Astrocyte of the spinal cord (primary cell): ENCODE data around the gene DNAH17.

ENCODE experiments used
- DNase-seq: peaks from one replicate; pipeline ENCODE4 v3.0.0; 2011; ENCODE audit warnings: low read depth, low spot score
- H3K4me3 ChIP-seq: 2 replicates; pipeline ENCODE4 v1.5.1; 2011; ENCODE audit warnings: low read depth, mild to moderate bottlenecking, low read length, moderate library complexity
- CTCF ChIP-seq: IDR thresholded peaks from 2 replicates; pipeline ENCODE4 v1.5.1; 2012; ENCODE audit warnings: low read depth, mild to moderate bottlenecking, low read length, inconsistent platforms
- in situ Hi-C: cut with HindIII; loops from 2 replicates; pipeline ENCODE4 v1.10.0; 2017; ENCODE audit warnings: low sequenced_read_pairs

DNAH17 gene

GRCh38 chr17:78528541-78528940 is 48.7 kb downstream of the DNAH17 start:
- no peak for TF ChIP-seq CTCF
- no peak for DNase-seq
- in situ Hi-C loops = no loop called here
- no peak overlapping the region for H3K4me3 ChIP-seq

GRCh38 chr17:78527345-78527744 is 49.9 kb downstream of the DNAH17 start:
- no peak for DNase-seq
- in situ Hi-C loops = no loop called here
- no peak for TF ChIP-seq CTCF
- H3K4me3 ChIP-seq = no peak overlapping the region

- no peak for TF ChIP-seq CTCF
- H3K4me3 ChIP-seq = no peak overlapping the region
- DNase-seq = no peak
- in situ Hi-C loops = no loop called here
Measured at GRCh38 chr17:78526231-78527025, 50.8 kb downstream of the DNAH17 start.

GRCh38 chr17:78525511-78526160 is 51.6 kb downstream of the DNAH17 start:
- no peak for TF ChIP-seq CTCF
- in situ Hi-C loops = no loop called here
- DNase-seq = no peak
- H3K4me3 ChIP-seq = no peak overlapping the region

GRCh38 chr17:78524870-78525510 is 52.2 kb downstream of the DNAH17 start:
- TF ChIP-seq CTCF = no peak
- in situ Hi-C loops = no loop called here
- no peak overlapping the region for H3K4me3 ChIP-seq
- no peak for DNase-seq

GRCh38 chr17:78523934-78524655 is 53.1 kb downstream of the DNAH17 start:
- no peak for TF ChIP-seq CTCF
- H3K4me3 ChIP-seq = no peak overlapping the region
- in situ Hi-C loops = no loop called here
- no peak for DNase-seq
